A549 (cell line): ENCODE measurements around the gene CELF4. TPM values are rescaled to one million over a fixed set of nuclear protein-coding genes. Genes with fewer than 3 reads are reported as not detected.

ENCODE experiments used
- ATAC-seq, 2 experiments: fragments of 200-7000 bp in 1 of 2; fragments of >200 bp in 1 of 2; cut with Nextera tagmentation in 1 of 2; cut with Tn5 transposase in 1 of 2; 3 replicates each; pipeline versions ENCODE4 v1.8.0 to v1.9.1; 2018 to 2020; ENCODE audit warnings: mild to moderate bottlenecking in 1 of 2, moderate library complexity in 1 of 2
- CTCF ChIA-PET: fragments of 300-600 bp; sonication (Branson Sonifier 250); formaldehyde crosslinking; extraction: SDS; loops from one replicate; lab custom pipeline; 2021; ENCODE audit warnings: antibody characterized with exemption, inconsistent platforms; lab: Yijun Ruan, JAX
- POLR2A ChIA-PET: fragments of 350-600 bp; formaldehyde crosslinking; extraction: SDS; loops from one replicate; lab custom pipeline; 2021; ENCODE audit warnings: antibody characterized with exemption, inconsistent platforms; lab: Yijun Ruan, JAX
- DNase-seq, 2 experiments: peaks; one replicate each; pipeline versions ENCODE4 v3.0.0 to v3.0.0-alpha.2; 2011 to 2016; ENCODE audit warnings: low read depth in 1 of 2, low spot score in 1 of 2
- FAIRE-seq: peaks from 2 replicates; lab custom pipeline; 2011; peaks lifted over from hg19 to GRCh38; lab: Jason Lieb, UNC
- H3K27ac ChIP-seq, 2 experiments: fragments of >200 bp; sonication (Bioruptor Twin); formaldehyde crosslinking; 3 replicates each; pipeline ENCODE4 v1.5.1; 2016 to 2017
- H3K4me1 ChIP-seq: fragments of >200 bp; sonication (Bioruptor Twin); formaldehyde crosslinking; 3 replicates; pipeline ENCODE4 v1.6.1; 2016
- H3K4me2 ChIP-seq: fragments of >200 bp; sonication (Bioruptor Twin); formaldehyde crosslinking; 3 replicates; pipeline ENCODE4 v1.6.1; 2016
- H3K4me3 ChIP-seq: fragments of >200 bp; sonication (Bioruptor Twin); formaldehyde crosslinking; 3 replicates; pipeline ENCODE4 v1.5.1; 2016
- H3K9me3 ChIP-seq: fragments of >200 bp; sonication (Bioruptor Twin); formaldehyde crosslinking; 3 replicates; pipeline ENCODE4 v1.6.1; 2016
- CBX2 ChIP-seq: fragments of 200-600 bp; sonication (generic); IDR thresholded peaks from 2 replicates; pipeline ENCODE4 v1.6.1; 2016; ENCODE audit warnings: low read depth, mild to moderate bottlenecking, borderline replicate concordance
- CBX8 ChIP-seq: fragments of 200-600 bp; sonication (generic); IDR thresholded peaks from 2 replicates; pipeline ENCODE4 v1.6.1; 2016
- CEBPB ChIP-seq, 2 experiments: fragments of >200 bp in 1 of 2; sonication (Bioruptor Twin) in 1 of 2; formaldehyde crosslinking in 1 of 2; IDR thresholded peaks; 2 replicates each; pipeline ENCODE4 v1.6.1; 2012 to 2016
- EHF ChIP-seq: fragments of 250-450 bp; sonication (Bioruptor Pico); IDR thresholded peaks from 2 replicates; pipeline ENCODE4 v1.5.0; 2020; ENCODE audit warnings: mild to moderate bottlenecking
- EHMT2 ChIP-seq: fragments of 200-600 bp; sonication (generic); IDR thresholded peaks from 2 replicates; pipeline ENCODE4 v1.6.1; 2016; ENCODE audit warnings: antibody characterized with exemption, low read depth, mild to moderate bottlenecking, moderate library complexity
- EP300 ChIP-seq, 2 experiments: fragments of >200 bp; sonication (Bioruptor Twin); formaldehyde crosslinking; IDR thresholded peaks; 2 replicates in 1 of 2; 3 replicates in 1 of 2; pipeline ENCODE4 v1.6.1; 2016 to 2017
- FOSB ChIP-seq: fragments of 250-450 bp; sonication (Bioruptor Pico); IDR thresholded peaks from 2 replicates; pipeline ENCODE4 v1.5.0; 2020; ENCODE audit warnings: mild to moderate bottlenecking, moderate library complexity
- HDAC2 ChIP-seq: fragments of 200-600 bp; sonication (generic); IDR thresholded peaks from 2 replicates; pipeline ENCODE4 v1.6.1; 2016
- JUNB ChIP-seq: fragments of >200 bp; sonication (Bioruptor Twin); formaldehyde crosslinking; IDR thresholded peaks from 2 replicates; pipeline ENCODE4 v1.6.1; 2016
- KDM1A ChIP-seq: fragments of 200-600 bp; sonication (generic); IDR thresholded peaks from 2 replicates; pipeline ENCODE4 v1.6.1; 2016; ENCODE audit warnings: low read depth, mild to moderate bottlenecking
- KDM5A ChIP-seq: fragments of 200-600 bp; sonication (generic); IDR thresholded peaks from 2 replicates; pipeline ENCODE4 v1.6.1; 2016; ENCODE audit warnings: antibody characterized with exemption, mild to moderate bottlenecking
- RNF2 ChIP-seq: fragments of 200-600 bp; sonication (generic); IDR thresholded peaks from 2 replicates; pipeline ENCODE4 v1.6.1; 2016; ENCODE audit warnings: low read depth, mild to moderate bottlenecking, antibody characterized with exemption, moderate library complexity, borderline replicate concordance
- SREBF2 ChIP-seq: fragments of 450-650 bp; IDR thresholded peaks from 2 replicates; pipeline ENCODE4 v1.6.1; 2014; ENCODE audit warnings: mild to moderate bottlenecking, moderate library complexity
- TFCP2L1 ChIP-seq: fragments of 250-450 bp; sonication (Bioruptor Pico); IDR thresholded peaks from 2 replicates; pipeline ENCODE4 v1.5.0; 2021; ENCODE audit warnings: mild to moderate bottlenecking
- ZNF302 ChIP-seq: fragments of 250-450 bp; sonication (Bioruptor Pico); IDR thresholded peaks from 2 replicates; pipeline ENCODE4 v1.9.0; 2021; ENCODE audit warnings: inconsistent platforms, mild to moderate bottlenecking, moderate library complexity
- WGBS: methylation state at CpG from one replicate; pipeline ENCODE4 v1.1.6; 2017; ENCODE audit errors: missing lambda C conversion rate; 5-methylcytosine and 5-hydroxymethylcytosine counted together
- polyA plus RNA-seq, 4 experiments: library from polyadenylated mRNA; depleted of rRNA in 3 of 4; stranded (reverse); fragments of >200 nt; fragmentation: RNase III in 1 of 4; extraction: RNeasy Plus Mini Kit Qiagen cat#74134 plus additional on column Dnase treatment in 1 of 4; gene quantifications; 2 replicates in 3 of 4; 3 replicates in 1 of 4; pipeline ENCODE4 v1.2.3, GENCODE V29; 2011 to 2017
- TF ChIP-seq, protein P1 (sequence below): fragments of 250-450 bp; sonication (Bioruptor Pico); IDR thresholded peaks from 2 replicates; pipeline ENCODE4 v1.5.0; 2021; ENCODE audit warnings: mild to moderate bottlenecking, moderate library complexity, borderline replicate concordance
- TF ChIP-seq, protein P2 (sequence below): IDR thresholded peaks from 2 replicates; pipeline ENCODE4 v1.6.1; 2012
- TF ChIP-seq, protein P3 (sequence below): fragments of 200-600 bp; sonication (generic); IDR thresholded peaks from 2 replicates; pipeline ENCODE4 v1.6.1; 2016; ENCODE audit warnings: antibody characterized with exemption, mild to moderate bottlenecking, moderate library complexity
- TF ChIP-seq, protein P4 (sequence below): IDR thresholded peaks from 2 replicates; pipeline ENCODE4 v1.6.1; 2012
- TF ChIP-seq, protein P5 (sequence below): fragments of 250-450 bp; sonication (Bioruptor Pico); IDR thresholded peaks from 2 replicates; pipeline ENCODE4 v1.5.0; 2020; ENCODE audit warnings: low read depth, mild to moderate bottlenecking, moderate library complexity
- TF ChIP-seq, protein P6 (sequence below): fragments of 450-650 bp; IDR thresholded peaks from 2 replicates; pipeline ENCODE4 v1.6.1; 2014; ENCODE audit warnings: antibody characterized with exemption
- TF ChIP-seq, protein P7 (sequence below): IDR thresholded peaks from 2 replicates; pipeline ENCODE4 v1.6.1; 2012; ENCODE audit warnings: low read depth, borderline replicate concordance
- TF ChIP-seq, protein P8 (sequence below): fragments of >200 bp; sonication (Bioruptor Twin); formaldehyde crosslinking; IDR thresholded peaks from 3 replicates; pipeline ENCODE4 v1.5.1; 2016
- TF ChIP-seq, protein P9 (sequence below): fragments of 150-350 bp; IDR thresholded peaks from 2 replicates; pipeline ENCODE4 v1.6.1; 2014; ENCODE audit warnings: low read depth, mild to moderate bottlenecking, low read length

The CELF4 gene
- polyA plus RNA-seq, 2 of the 4 experiments (the other 2 are of a cell fraction) = 0.08 TPM; not detected in 1

DNA sequence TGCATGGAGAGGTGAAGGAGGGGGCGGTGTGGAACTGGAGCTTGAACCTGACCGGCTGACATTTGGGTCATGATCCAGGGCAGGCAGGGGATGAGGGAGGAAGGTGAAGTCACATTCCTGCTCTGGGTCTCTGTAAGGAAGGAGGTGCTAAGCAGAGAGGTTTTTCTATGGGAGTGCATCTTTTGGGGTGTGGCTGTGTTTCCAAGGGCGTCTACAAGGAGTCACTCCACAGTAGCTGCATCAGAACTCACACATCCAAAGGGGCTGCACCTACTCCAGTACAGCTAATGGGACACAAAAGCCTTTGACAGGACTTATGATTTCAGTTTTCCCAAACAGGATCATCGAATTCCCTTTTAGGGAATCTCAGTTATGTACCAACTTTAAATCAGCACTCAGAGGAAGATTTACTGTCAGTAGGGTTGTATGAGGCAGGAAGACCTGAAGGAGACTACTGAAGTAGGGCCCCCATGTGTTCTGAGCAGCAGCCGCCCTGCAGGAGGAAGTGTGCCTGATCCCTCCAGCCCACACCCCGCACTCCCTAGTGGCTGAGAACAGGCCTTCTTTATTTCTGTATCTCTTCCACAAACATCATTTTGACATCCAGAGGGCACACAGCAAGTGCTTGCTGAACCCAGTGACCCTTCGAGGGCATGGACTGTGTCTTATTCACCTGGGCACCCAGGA lies 137.2 kb downstream of the CELF4 start:
- TF ChIP-seq KDM5A (no peak), JUNB (no peak), EHF (CRISPR knock-in tag) (no peak), SREBF2 (no peak), CEBPB (IDR thresholded peaks at IDR 0.05) (no peak), FOSB (no peak), TFCP2L1 (CRISPR knock-in tag) (no peak), ZNF302 (no peak), CBX8 (no peak)
- TF ChIP-seq, protein P1, sequence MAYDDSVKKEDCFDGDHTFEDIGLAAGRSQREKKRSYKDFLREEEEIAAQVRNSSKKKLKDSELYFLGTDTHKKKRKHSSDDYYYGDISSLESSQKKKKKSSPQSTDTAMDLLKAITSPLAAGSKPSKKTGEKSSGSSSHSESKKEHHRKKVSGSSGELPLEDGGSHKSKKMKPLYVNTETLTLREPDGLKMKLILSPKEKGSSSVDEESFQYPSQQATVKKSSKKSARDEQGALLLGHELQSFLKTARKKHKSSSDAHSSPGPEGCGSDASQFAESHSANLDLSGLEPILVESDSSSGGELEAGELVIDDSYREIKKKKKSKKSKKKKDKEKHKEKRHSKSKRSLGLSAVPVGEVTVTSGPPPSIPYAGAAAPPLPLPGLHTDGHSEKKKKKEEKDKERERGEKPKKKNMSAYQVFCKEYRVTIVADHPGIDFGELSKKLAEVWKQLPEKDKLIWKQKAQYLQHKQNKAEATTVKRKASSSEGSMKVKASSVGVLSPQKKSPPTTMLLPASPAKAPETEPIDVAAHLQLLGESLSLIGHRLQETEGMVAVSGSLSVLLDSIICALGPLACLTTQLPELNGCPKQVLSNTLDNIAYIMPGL (CRISPR knock-in tag) = no peak
- TF ChIP-seq, protein P2, sequence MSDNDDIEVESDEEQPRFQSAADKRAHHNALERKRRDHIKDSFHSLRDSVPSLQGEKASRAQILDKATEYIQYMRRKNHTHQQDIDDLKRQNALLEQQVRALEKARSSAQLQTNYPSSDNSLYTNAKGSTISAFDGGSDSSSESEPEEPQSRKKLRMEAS = no peak
- TF ChIP-seq, protein P3, sequence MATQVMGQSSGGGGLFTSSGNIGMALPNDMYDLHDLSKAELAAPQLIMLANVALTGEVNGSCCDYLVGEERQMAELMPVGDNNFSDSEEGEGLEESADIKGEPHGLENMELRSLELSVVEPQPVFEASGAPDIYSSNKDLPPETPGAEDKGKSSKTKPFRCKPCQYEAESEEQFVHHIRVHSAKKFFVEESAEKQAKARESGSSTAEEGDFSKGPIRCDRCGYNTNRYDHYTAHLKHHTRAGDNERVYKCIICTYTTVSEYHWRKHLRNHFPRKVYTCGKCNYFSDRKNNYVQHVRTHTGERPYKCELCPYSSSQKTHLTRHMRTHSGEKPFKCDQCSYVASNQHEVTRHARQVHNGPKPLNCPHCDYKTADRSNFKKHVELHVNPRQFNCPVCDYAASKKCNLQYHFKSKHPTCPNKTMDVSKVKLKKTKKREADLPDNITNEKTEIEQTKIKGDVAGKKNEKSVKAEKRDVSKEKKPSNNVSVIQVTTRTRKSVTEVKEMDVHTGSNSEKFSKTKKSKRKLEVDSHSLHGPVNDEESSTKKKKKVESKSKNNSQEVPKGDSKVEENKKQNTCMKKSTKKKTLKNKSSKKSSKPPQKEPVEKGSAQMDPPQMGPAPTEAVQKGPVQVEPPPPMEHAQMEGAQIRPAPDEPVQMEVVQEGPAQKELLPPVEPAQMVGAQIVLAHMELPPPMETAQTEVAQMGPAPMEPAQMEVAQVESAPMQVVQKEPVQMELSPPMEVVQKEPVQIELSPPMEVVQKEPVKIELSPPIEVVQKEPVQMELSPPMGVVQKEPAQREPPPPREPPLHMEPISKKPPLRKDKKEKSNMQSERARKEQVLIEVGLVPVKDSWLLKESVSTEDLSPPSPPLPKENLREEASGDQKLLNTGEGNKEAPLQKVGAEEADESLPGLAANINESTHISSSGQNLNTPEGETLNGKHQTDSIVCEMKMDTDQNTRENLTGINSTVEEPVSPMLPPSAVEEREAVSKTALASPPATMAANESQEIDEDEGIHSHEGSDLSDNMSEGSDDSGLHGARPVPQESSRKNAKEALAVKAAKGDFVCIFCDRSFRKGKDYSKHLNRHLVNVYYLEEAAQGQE = no peak
- DNase-seq = no peak
- Histone ChIP-seq H3K9me3 (no peaks in the 10 kb centered on the region), H3K4me3 (no peak overlapping the region), H3K27ac (no peak overlapping the region), H3K4me2 (no peak overlapping the region), H3K4me1 (no peaks in the 10 kb centered on the region)
- WGBS = 48% methylated on average over 7 of the region's 7 CpGs
- no peak for FAIRE-seq
- ATAC-seq = no peak
- ChIA-PET POLR2A (no interaction called here), CTCF (no interaction called here)

DNA sequence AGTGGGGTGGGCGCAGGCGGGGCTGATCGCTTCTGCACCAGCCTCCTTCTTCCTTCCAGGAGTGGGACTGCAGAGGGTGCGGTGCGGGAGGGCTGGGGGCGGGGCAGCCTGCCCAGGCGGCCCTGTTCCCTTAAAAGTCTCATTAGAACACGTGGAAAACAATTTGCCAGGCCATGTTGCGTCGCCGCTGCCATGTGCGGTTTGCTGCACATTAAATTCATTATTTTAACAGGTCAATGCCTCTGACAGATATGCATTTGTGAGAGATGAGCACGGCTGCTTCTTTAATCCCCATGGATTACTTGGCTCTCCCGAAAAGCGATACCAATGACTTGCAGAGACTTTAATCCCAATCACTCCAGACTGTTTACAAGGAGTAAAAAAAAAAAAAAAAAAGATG lies 139.0 kb downstream of the CELF4 start:
- H3K4me3 ChIP-seq = no peak overlapping the region
- TF ChIP-seq EP300 (IDR thresholded peaks at IDR 0.05) (no peak), KDM5A (no peak), RNF2 (no peak), EHMT2 (no peak), KDM1A (no peak), HDAC2 (no peak), CBX2 (no peak)
- TF ChIP-seq, protein P4, sequence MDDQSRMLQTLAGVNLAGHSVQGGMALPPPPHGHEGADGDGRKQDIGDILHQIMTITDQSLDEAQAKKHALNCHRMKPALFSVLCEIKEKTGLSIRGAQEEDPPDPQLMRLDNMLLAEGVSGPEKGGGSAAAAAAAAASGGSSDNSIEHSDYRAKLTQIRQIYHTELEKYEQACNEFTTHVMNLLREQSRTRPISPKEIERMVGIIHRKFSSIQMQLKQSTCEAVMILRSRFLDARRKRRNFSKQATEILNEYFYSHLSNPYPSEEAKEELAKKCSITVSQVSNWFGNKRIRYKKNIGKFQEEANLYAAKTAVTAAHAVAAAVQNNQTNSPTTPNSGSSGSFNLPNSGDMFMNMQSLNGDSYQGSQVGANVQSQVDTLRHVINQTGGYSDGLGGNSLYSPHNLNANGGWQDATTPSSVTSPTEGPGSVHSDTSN = no peak
- TF ChIP-seq, protein P5, sequence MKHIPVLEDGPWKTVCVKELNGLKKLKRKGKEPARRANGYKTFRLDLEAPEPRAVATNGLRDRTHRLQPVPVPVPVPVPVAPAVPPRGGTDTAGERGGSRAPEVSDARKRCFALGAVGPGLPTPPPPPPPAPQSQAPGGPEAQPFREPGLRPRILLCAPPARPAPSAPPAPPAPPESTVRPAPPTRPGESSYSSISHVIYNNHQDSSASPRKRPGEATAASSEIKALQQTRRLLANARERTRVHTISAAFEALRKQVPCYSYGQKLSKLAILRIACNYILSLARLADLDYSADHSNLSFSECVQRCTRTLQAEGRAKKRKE = no peak
- TF ChIP-seq, protein P6, sequence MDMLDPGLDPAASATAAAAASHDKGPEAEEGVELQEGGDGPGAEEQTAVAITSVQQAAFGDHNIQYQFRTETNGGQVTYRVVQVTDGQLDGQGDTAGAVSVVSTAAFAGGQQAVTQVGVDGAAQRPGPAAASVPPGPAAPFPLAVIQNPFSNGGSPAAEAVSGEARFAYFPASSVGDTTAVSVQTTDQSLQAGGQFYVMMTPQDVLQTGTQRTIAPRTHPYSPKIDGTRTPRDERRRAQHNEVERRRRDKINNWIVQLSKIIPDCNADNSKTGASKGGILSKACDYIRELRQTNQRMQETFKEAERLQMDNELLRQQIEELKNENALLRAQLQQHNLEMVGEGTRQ = no peak
- TF ChIP-seq, protein P7, sequence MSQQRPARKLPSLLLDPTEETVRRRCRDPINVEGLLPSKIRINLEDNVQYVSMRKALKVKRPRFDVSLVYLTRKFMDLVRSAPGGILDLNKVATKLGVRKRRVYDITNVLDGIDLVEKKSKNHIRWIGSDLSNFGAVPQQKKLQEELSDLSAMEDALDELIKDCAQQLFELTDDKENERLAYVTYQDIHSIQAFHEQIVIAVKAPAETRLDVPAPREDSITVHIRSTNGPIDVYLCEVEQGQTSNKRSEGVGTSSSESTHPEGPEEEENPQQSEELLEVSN = no peak
- TF ChIP-seq, protein P2 = no peak
- TF ChIP-seq, protein P8, sequence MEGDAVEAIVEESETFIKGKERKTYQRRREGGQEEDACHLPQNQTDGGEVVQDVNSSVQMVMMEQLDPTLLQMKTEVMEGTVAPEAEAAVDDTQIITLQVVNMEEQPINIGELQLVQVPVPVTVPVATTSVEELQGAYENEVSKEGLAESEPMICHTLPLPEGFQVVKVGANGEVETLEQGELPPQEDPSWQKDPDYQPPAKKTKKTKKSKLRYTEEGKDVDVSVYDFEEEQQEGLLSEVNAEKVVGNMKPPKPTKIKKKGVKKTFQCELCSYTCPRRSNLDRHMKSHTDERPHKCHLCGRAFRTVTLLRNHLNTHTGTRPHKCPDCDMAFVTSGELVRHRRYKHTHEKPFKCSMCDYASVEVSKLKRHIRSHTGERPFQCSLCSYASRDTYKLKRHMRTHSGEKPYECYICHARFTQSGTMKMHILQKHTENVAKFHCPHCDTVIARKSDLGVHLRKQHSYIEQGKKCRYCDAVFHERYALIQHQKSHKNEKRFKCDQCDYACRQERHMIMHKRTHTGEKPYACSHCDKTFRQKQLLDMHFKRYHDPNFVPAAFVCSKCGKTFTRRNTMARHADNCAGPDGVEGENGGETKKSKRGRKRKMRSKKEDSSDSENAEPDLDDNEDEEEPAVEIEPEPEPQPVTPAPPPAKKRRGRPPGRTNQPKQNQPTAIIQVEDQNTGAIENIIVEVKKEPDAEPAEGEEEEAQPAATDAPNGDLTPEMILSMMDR = no peak
- TF ChIP-seq, protein P9, sequence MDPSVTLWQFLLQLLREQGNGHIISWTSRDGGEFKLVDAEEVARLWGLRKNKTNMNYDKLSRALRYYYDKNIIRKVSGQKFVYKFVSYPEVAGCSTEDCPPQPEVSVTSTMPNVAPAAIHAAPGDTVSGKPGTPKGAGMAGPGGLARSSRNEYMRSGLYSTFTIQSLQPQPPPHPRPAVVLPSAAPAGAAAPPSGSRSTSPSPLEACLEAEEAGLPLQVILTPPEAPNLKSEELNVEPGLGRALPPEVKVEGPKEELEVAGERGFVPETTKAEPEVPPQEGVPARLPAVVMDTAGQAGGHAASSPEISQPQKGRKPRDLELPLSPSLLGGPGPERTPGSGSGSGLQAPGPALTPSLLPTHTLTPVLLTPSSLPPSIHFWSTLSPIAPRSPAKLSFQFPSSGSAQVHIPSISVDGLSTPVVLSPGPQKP = no peak
- ChIA-PET POLR2A (no interaction called here), CTCF (no interaction called here)
- H3K4me2 ChIP-seq = no peak overlapping the region
- WGBS = 71% methylated on average over 8 of the region's 15 CpGs
- DNase-seq (no peak), ATAC-seq (no peak), FAIRE-seq (no peak)
- H3K9me3 ChIP-seq = no peaks in the 10 kb centered on the region
- H3K27ac ChIP-seq = no peak overlapping the region
- H3K4me1 ChIP-seq = no peaks in the 10 kb centered on the region
